ENCODE measurements around the gene GATAD2A. TPM values are rescaled to one million over a fixed set of nuclear protein-coding genes. Genes with fewer than 3 reads are reported as not detected.

GATAD2A gene
- total and polyA plus RNA-seq, 9 of the 15 experiments (the other 6 are each of a cell fraction or from before 2014, with no cell fraction given) = 2.4 to 226 (median 44.2) TPM

GRCh38 chr19:19515642-19516519, 110.4 kb downstream of the GATAD2A start, which contains the start of gene NDUFA13 (continued):
- TF ChIP-seq, protein P1, sequence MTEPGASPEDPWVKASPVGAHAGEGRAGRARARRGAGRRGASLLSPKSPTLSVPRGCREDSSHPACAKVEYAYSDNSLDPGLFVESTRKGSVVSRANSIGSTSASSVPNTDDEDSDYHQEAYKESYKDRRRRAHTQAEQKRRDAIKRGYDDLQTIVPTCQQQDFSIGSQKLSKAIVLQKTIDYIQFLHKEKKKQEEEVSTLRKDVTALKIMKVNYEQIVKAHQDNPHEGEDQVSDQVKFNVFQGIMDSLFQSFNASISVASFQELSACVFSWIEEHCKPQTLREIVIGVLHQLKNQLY (CRISPR knock-in tag; conservative IDR thresholded peaks at IDR 0.05) = no peak
- TF ChIP-seq CREB3 (tag; conservative IDR thresholded peaks at IDR 0.05; ENCODE audit: low read depth) (no peak), POLR3G (IDR thresholded peaks at IDR 0.05; ENCODE audit: extremely low read depth, insufficient read length, insufficient replicate concordance) (no peak), NFYB (IDR thresholded peaks at IDR 0.05; ENCODE audit: extremely low read depth, insufficient read length) (no peak), KLF1 (tag; IDR thresholded peaks at IDR 0.05) (no peak; the same call in none of the 2 replicates), KHSRP (IDR thresholded peaks at IDR 0.05) (no peak), DEAF1 (CRISPR knock-in tag; IDR thresholded peaks at IDR 0.05) (no peak), HSF4 (CRISPR knock-in tag; IDR thresholded peaks at IDR 0.05; ENCODE audit: borderline replicate concordance) (no peak), ATF7 (IDR thresholded peaks at IDR 0.05) (peak; percentile 69), NR2F6 (CRISPR knock-in tag; IDR thresholded peaks at IDR 0.05) (no peak), ATF1 (CRISPR knock-in tag; IDR thresholded peaks at IDR 0.05) (no peak), ATF1 (tag; IDR thresholded peaks at IDR 0.05) (peak; percentile 88), TSC22D4 (tag; IDR thresholded peaks at IDR 0.05) (no peak), USF1 (CRISPR knock-in tag; IDR thresholded peaks at IDR 0.05) (no peak), ZNF830 (CRISPR knock-in tag; IDR thresholded peaks at IDR 0.05) (no peak), JUN (IDR thresholded peaks at IDR 0.05; ENCODE audit: borderline replicate concordance, low read depth, low read length) (peak; percentile 14; the same call in 1 of the 2 replicates), JUN (CRISPR knock-in tag; IDR thresholded peaks at IDR 0.05; ENCODE audit: borderline replicate concordance) (no peak), RAD21 (CRISPR knock-in tag; conservative IDR thresholded peaks at IDR 0.05 in 1 of 2, IDR thresholded peaks at IDR 0.05 in 1 of 2) (no peak), FOXJ3 (CRISPR knock-in tag; IDR thresholded peaks at IDR 0.05) (no peak), ZNF280B (CRISPR knock-in tag; IDR thresholded peaks at IDR 0.05) (no peak), CBFA2T2 (conservative IDR thresholded peaks at IDR 0.05) (no peak), PTTG1 (tag; IDR thresholded peaks at IDR 0.05; ENCODE audit: low read depth) (no peak), ZC3H4 (CRISPR knock-in tag; IDR thresholded peaks at IDR 0.05; ENCODE audit: borderline replicate concordance) (0 out of 2 replicates have a peak, but pooled peaks have one; percentile 5)
